ENCODE measurements around the gene NHERF1. TPM values are rescaled to one million over a fixed set of nuclear protein-coding genes. Genes with fewer than 3 reads are reported as not detected.

NHERF1 gene
- total and polyA plus RNA-seq, 2 of the 8 experiments (the other 6 are each of a cell fraction or from before 2014, with no cell fraction given), result 92.9 to 99.2 TPM

DNA sequence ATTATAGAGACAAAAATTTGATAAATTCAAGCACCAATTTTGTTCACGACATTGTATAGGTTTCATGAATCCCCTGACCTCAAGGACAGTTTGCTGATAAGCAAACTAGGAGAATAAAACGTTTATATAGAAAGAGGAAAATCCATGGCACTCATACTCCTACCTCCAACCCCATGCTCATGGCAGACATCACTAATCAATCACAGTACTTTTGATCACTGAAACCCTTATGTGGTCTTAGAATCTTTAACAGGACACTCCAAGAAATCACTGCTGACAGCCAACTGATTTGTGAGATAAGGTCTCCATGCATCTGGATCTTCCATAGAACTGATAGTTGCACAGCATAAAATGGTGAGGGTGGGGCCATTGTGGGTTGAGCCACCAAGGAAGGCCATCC lies 4.7 kb upstream of the NHERF1 start:
- Histone ChIP-seq H4K8ac (ENCODE audit: extremely low read depth, insufficient read depth, low read length) (no peak overlapping the region), H3K9me3 (ENCODE audit: insufficient read depth in 2 of 2, low read depth in 1 of 2, low read length in 1 of 2) (no peaks in the 10 kb centered on the region), H3K36me3 (ENCODE audit: control insufficient read depth in 2 of 4, insufficient read depth in 4 of 4, low read length in 3 of 4) (no peaks in the 10 kb centered on the region), H2AK5ac (ENCODE audit: low read depth, low read length) (0 out of 2 replicates have a peak overlapping the region, but pooled peaks have one; percentile 26), H3K14ac (ENCODE audit: insufficient read length) (no peak overlapping the region), H3K79me1 (ENCODE audit: low read depth, low read length) (no peaks in the 10 kb centered on the region), H3K4me1 (replicated peaks in 1 of 4; ENCODE audit: control insufficient read depth in 3 of 4, insufficient read depth in 4 of 4, low read length in 3 of 4) (peaks cover 5 to 28% (median 16%) of the 10 kb centered on the region in 4 experiments), H3K9ac (replicated peaks in 1 of 4; ENCODE audit: extremely low read depth in 1 of 4, low read depth in 3 of 4, low read length in 3 of 4) (no peak overlapping the region), H3K4ac (replicated peaks; ENCODE audit: insufficient read length, low read depth, low read length) (no peak overlapping the region), H4K91ac (replicated peaks; ENCODE audit: insufficient read length, low read length) (no peak overlapping the region), H4K20me1 (replicated peaks in 1 of 2; ENCODE audit: control insufficient read depth in 1 of 2, insufficient read depth in 2 of 2, low read length in 2 of 2) (no peaks in the 10 kb centered on the region), H3K79me2 (ENCODE audit: control insufficient read depth in 1 of 2, insufficient read depth in 2 of 2, low read length in 2 of 2) (no peaks in the 10 kb centered on the region), H2BK15ac (ENCODE audit: low read length) (no peak overlapping the region), H4K5ac (ENCODE audit: insufficient read length, low read depth, low read length) (no peak overlapping the region), H3K18ac (ENCODE audit: extremely low read depth, low read length) (no peak overlapping the region), H3K23me2 (ENCODE audit: low read depth, low read length) (peaks cover 2% of the 10 kb centered on the region; the same call in 1 of the 2 replicates), H2BK5ac (ENCODE audit: low read depth, low read length) (no peak overlapping the region; the same call in 1 of the 2 replicates), H3K23ac (ENCODE audit: insufficient read length) (no peak overlapping the region), H2BK20ac (ENCODE audit: low read length) (peak overlapping the region; percentile 55; the same call in 1 of the 2 replicates), H2BK120ac (replicated peaks; ENCODE audit: low read depth, low read length) (no peak overlapping the region), H3K27me3 (replicated peaks in 1 of 4; ENCODE audit: control insufficient read depth in 3 of 4, extremely low read depth in 1 of 4, insufficient read depth in 3 of 4, low read length in 3 of 4) (no peaks in the 10 kb centered on the region; a peak in 1 of 7 replicates), H3K4me3 (ENCODE audit: extremely low read depth in 1 of 4, insufficient read depth in 2 of 4, low read depth in 3 of 4, low read length in 4 of 4) (no peak overlapping the region), H3K27ac (ENCODE audit: low read depth, low read length) (no peak overlapping the region), H3K4me2 (ENCODE audit: insufficient read depth in 1 of 2, low read depth in 2 of 2, low read length in 2 of 2) (no peak overlapping the region), H2BK12ac (ENCODE audit: low read depth, low read length) (no peak overlapping the region), H3K56ac (replicated peaks; ENCODE audit: insufficient read length, low read depth, low read length) (no peak overlapping the region), H2AFZ (ENCODE audit: low read length) (no peak overlapping the region)
- 86% methylated on average over 2 of the region's 2 CpGs; no CpG with 5 or more reads in 1 of the 2 experiments for WGBS, 2 experiments (ENCODE audit: extremely low coverage in 1 of 2, insufficient coverage in 1 of 2, insufficient read length in 1 of 2, insufficient replicate concordance in 2 of 2, low coverage in 1 of 2, low lambda C conversion rate in 2 of 2, missing lambda C conversion rate in 1 of 2)
- no peak for DNase-seq (ENCODE audit: low read depth in 1 of 2, low spot score in 2 of 2)
- CTCF ChIA-PET (ENCODE audit: partially characterized antibody), result interaction anchor here (0.8 to 4.7 kb wide), 17 partner anchors 7 to 337 kb away, joined by 3 to 388 read pairs (median 15); partner anchors contain the start of genes NAT9 and RAB37
- POLR2A ChIA-PET (ENCODE audit: partially characterized antibody), result interaction anchor here (4.1 kb wide), 1 partner anchor 26 kb away, joined by 44 read pairs; no protein-coding TSS in a partner anchor
- no peak for FAIRE-seq
- TF ChIP-seq GTF2F1 (IDR thresholded peaks at IDR 0.05; ENCODE audit: borderline replicate concordance, low read depth, low read length) (no peak), JUND (IDR thresholded peaks at IDR 0.05; ENCODE audit: low read length) (no peak), NANOG (IDR thresholded peaks at IDR 0.05; ENCODE audit: insufficient read depth, low read depth, low read length, poor library complexity, severe bottlenecking) (no peak)

All from H1 (cell line).